ENCODE data around the gene GFRA1. TPM values are rescaled to one million over a fixed set of nuclear protein-coding genes. Genes with fewer than 3 reads are reported as not detected.

GFRA1 gene
- polyA plus RNA-seq, 4 donors, result 19.6 to 29.4 (median 24.4) TPM

DNA sequence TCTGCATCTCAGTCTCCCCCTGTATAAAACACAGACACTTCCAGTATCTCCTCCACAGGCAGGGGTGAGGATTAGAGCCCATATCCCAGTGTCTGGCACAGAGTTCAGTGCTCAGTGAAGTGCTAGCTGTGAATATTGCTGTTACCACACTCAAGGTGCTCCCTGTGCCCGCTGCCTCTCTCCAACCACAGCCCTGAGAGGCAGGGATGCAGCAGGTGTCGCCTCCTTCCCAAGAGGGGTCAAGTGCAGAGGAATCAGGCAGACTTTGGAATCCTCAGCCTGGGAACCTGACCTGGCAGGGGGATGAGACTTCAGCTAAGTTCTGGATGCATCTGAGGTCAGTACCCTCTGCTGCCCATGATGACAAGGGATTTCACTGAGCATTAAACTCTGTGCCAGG lies 163.1 kb downstream of the GFRA1 start:
- no peak for DNase-seq (ENCODE audit: low read depth in 4 of 4, low spot score in 3 of 4)

GRCh38 chr10:116109481-116109880 lies 163.5 kb downstream of the GFRA1 start:
- DNase-seq (ENCODE audit: low read depth in 4 of 4, low spot score in 3 of 4), result no peak

DNA sequence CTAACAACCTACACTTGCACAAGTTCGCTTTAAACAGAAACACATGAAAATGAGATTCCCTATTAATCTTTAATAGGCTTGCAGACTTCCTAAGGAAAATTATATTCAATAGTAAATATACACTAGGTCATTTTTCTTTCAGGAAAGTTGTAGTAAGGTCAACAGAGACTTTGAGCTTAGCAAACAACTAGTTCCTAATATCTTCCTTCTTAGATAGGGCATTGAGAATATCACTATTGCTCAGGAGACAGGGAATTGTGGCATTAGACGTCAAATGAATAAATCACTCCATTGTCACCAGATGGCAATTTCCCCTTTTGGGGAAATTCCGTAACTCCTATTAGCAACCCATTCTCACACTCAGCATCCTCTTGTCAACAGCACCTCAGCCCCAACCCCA lies 164.9 kb downstream of the GFRA1 start:
- DNase-seq (ENCODE audit: low read depth in 4 of 4, low spot score in 3 of 4), result no peak

DNA sequence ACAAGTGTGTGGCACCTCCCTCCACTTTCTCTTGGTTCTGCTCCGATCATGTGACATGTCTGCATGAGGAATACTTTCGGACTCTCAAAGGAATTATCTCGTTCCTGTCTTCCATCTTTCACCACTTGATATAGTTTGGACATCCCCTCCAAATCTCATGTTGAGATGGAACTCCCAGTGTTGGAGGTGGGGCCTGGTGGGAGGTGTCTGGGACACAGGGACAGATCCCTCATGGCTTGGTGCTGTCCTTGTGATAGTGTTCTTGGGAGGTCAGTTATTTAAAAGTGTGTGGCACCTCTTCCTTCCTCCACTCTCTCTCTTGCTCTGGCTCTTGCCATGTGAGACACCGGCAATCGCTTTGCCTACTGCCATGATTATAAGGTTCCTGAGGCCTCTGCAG lies 166.4 kb downstream of the GFRA1 start:
- DNase-seq (ENCODE audit: low read depth in 4 of 4, low spot score in 3 of 4), result no peak

DNA sequence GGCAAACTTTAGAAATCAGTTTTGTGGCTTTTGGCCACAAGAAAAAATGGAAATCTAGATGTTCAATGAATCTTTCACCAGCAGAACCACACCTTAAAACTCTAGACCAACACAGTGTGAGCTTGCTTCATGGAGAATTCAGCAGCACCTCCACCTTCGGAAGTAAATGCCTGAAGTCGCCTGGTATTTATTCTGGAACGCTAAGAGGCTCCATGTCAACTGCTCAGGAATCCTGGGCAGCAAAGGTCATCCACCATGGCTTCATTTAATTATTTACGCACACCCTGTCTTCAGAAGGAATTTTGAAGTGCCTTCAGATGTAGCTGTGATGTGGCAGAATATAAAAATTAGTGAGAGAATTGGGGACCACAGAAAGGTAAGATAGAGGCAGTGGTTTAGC lies 167.7 kb downstream of the GFRA1 start:
- DNase-seq (ENCODE audit: low read depth in 4 of 4, low spot score in 3 of 4), result no peak

DNA sequence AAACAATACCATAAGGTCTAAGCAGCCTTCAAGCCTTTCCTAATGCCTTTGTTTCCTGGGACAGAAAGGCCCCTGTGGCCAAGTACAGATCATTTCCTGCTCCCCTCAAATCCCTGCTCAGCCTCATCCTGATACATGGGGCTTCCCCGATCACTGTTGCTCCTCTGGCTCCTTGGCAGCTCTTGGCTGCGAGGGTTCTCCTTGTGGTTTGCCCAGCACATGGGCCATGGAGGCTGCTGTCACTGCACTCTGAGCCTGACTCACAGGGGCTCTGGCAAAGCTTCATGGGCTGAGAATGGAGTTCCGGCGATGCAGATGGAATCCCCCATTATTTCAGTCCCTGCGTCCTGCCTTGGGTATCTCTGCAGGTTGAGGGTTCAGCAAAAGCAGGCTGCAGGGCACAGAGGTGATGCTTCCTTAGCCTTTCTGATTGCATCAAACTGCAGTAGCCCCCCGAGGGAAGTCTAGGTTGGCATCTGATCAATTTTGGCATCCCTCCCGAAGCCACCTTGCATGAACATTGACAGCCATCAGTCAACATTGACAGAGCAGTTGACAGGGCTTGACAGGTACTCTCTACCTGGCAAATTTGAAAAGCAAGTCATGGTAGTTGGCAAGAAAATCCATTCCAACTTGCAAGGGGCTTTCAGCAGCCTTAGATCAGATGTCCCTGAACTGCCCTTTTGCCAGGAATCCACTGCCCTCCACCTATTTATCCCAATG lies 168.6 kb downstream of the GFRA1 start:
- no peak for DNase-seq (ENCODE audit: low read depth in 4 of 4, low spot score in 3 of 4)

GRCh38 chr10:116103668-116104067 lies 169.3 kb downstream of the GFRA1 start:
- no peak for DNase-seq (ENCODE audit: low read depth in 4 of 4, low spot score in 3 of 4)

- no peak for DNase-seq (ENCODE audit: low read depth in 4 of 4, low spot score in 3 of 4)
Observed at GRCh38 chr10:116101616-116102315, 171.2 kb downstream of the GFRA1 start.

DNA sequence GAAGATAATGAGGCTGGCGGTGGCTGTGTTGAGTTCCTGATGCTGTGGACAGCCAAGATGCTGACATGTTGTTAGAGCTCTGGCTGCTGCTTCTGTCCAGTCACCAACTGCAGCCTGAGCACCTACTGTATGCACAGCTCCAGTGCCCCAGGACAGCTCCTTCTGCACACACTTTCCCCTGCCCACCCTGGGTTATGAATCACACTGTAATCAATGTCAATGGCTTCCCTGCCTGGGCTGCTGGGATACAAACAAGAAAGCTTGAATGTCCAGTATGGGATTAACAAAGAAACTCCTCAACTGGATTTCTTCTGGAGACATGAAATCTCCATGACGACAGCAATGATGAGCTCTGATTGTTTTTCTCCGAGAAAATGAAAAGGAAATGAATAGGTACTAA lies 172.0 kb downstream of the GFRA1 start:
- DNase-seq (ENCODE audit: low read depth in 4 of 4, low spot score in 3 of 4), result no peak

DNA sequence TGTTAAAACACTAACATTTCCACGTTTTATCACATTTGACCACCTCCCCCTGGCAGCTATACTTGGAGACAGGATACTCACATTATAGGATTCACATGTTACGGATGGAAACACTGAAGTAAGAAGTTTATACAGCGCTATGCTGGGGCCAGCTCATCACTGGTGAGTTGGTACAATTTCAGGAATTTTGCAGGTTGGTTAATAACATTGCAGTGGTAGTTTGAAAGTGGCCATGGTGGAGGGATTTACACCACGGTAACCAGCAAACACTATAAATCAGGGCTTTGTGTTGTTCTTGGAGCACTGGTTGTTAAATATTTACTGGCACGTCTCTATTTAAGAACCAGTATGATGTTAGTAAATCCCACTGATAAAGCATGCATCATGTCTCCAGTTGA lies 174.0 kb downstream of the GFRA1 start:
- no peak for DNase-seq (ENCODE audit: low read depth in 4 of 4, low spot score in 3 of 4)

DNA sequence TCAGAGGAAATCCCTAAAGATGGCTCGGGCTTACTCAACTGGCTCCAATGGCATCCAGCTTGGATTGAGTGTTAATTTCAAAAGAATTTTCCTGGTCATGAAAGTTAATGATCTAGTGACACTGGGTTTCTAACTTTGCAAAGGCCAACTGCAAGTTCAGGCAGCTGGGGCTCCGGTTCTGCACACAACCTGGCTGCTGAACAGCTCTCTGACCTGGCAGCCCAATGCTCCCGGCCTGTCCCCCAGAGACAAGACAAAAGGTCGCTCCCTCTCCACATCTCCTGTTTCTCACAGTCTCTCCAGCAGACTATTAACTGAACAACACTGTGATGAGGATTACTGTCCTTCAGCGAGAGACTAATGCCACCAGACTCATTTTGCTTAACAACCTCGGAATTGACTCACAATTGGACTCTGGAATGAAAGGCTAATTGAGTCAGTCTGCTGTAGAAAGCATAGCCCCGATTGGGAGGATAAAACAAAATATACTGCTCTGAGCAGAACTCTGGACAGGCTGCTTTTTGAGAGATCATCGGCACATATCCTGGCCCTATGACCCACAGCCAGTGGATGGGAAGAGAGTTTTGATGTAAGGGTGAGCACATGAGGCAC lies 174.5 kb downstream of the GFRA1 start:
- DNase-seq (ENCODE audit: low read depth in 4 of 4, low spot score in 3 of 4), result peak in 2 of 4 donors; percentile 57 to 64

DNA sequence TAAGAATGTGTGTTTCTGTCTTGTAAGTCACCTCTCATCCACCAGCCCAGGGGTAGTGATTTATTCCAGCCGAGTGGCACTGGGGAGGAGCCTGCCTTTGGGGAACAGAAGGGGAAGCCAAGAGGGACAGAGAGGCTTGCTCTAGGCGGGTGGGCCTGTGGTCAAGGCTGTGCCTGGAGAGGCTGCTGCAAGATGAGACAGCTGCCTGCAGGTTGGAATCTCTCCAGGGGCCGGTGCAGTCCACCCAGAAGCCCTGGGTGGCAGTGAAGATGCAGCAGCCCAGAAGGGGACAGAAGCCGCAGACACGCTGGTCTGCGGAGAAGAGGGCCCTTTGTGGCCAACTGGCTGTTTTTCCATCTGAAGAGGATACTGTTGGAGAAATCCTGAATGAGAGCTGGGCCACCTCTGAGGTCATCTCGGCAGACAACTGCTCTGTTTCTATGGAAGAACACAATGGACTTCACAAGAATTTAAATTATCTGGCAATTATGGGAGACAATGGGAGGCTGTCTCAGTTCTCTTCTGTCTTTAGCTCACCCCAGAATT lies 175.7 kb downstream of the GFRA1 start:
- DNase-seq (ENCODE audit: low read depth in 4 of 4, low spot score in 3 of 4), result no peak

- no peak for DNase-seq (ENCODE audit: low read depth in 4 of 4, low spot score in 3 of 4)
Observed at GRCh38 chr10:116096526-116096925, 176.5 kb downstream of the GFRA1 start.

- no peak for DNase-seq (ENCODE audit: low read depth in 4 of 4, low spot score in 3 of 4)
Observed at GRCh38 chr10:116094356-116094755, 178.7 kb downstream of the GFRA1 start.

- no peak for DNase-seq (ENCODE audit: low read depth in 4 of 4, low spot score in 3 of 4)
Observed at GRCh38 chr10:116093031-116093430, 180.0 kb downstream of the GFRA1 start.

GRCh38 chr10:116088985-116089384 lies 184.0 kb downstream of the GFRA1 start:
- no peak for DNase-seq (ENCODE audit: low read depth in 4 of 4, low spot score in 3 of 4)

GRCh38 chr10:116085323-116085722 lies 187.7 kb downstream of the GFRA1 start:
- no peak for DNase-seq (ENCODE audit: low read depth in 4 of 4, low spot score in 3 of 4)

DNA sequence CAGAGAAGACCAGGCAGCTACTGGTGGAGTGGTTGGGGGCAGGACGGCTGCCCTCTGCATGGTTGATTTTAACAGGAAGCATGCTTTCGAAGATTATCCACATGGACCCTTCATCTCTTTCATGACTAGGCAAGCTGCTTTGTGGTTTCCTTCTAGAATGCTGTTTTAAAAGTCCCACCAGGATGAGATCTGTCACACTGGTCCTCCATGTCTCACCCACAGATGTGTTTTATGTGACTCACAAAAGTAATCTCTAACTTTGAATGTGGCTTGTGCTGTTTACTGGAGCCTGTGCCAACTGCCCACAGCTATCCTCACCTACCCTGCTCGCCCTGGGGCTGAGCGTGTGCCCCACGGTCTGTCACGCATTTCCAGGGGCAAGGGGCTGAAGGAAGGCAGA lies 188.8 kb downstream of the GFRA1 start:
- no peak for DNase-seq (ENCODE audit: low read depth in 4 of 4, low spot score in 3 of 4)

GRCh38 chr10:116083226-116083762 lies 189.7 kb downstream of the GFRA1 start:
- DNase-seq (ENCODE audit: low read depth in 4 of 4, low spot score in 3 of 4), result no peak

- DNase-seq (ENCODE audit: low read depth in 4 of 4, low spot score in 3 of 4), result no peak
Observed at GRCh38 chr10:116082762-116083161, 190.2 kb downstream of the GFRA1 start.

DNA sequence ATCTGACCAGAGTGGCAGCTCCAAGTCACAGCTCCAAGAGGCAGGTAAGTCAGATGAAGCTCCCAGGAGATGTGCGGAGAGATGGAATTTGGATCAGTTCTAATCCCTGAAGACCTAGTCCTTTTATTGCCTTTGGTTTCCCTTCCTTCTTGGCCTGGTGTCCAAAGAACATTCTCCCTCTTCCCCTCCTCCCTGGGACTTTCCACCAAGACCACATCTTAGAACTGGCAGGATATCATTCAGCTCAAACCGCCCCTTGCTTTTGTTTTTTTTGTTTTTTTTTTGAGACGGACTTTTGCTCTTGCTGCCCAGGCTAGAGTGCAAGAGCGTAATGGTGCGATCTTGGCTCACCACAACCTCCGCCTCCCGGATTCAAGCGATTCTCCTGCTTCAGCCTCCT lies 190.8 kb downstream of the GFRA1 start:
- DNase-seq (ENCODE audit: low read depth in 4 of 4, low spot score in 3 of 4), result no peak

All from right renal pelvis (tissue), 4 donors.